C1 segment of cervical spinal cord (tissue), 14 donors: ENCODE data around the gene LIM2.
A peak's percentile ranks its signal among the peaks of the same experiment; 100 is the strongest.
"Not testable (repeated sequence)": the region's sequence is repeated elsewhere in the genome, so short reads cannot be mapped to it uniquely, and the experiment has no call there.

Experiments
- DNase-seq, 14 donors: peaks; one replicate each; lab custom pipeline; 2025; lab: John Stamatoyannopoulos, UW

Gene LIM2

GRCh38 chr19:51387924-51388389, at the start of gene LIM2:
TSS of gene LIM2 (minus strand) at chr19:51387974. CDS start at chr19:51387443, 531 bp downstream.
- DNase-seq: no peak

GRCh38 chr19:51434456-51434855, 46.7 kb upstream of the LIM2 start:
- no peak for DNase-seq

- no peak for DNase-seq
Measured at GRCh38 chr19:51433043-51433442, 45.3 kb upstream of the LIM2 start.

GRCh38 chr19:51431124-51431523, 43.4 kb upstream of the LIM2 start:
- DNase-seq: no peak

- DNase-seq: no peak
Measured at GRCh38 chr19:51430221-51430620, 42.4 kb upstream of the LIM2 start.

- no peak for DNase-seq
Measured at GRCh38 chr19:51427201-51427600, 39.4 kb upstream of the LIM2 start.

GRCh38 chr19:51422053-51422448, 34.3 kb upstream of the LIM2 start:
- DNase-seq: peak in 11 of 14 donors; percentile 13 to 82 (median 40)

GRCh38 chr19:51421229-51422052, 33.7 kb upstream of the LIM2 start:
- no peak for DNase-seq

GRCh38 chr19:51420511-51420910, 32.7 kb upstream of the LIM2 start:
- not testable (repeated sequence) for DNase-seq

- DNase-seq: no peak
Measured at GRCh38 chr19:51418707-51419106, 30.9 kb upstream of the LIM2 start.

- no peak for DNase-seq
Measured at GRCh38 chr19:51417810-51418157, 30.0 kb upstream of the LIM2 start.

- peak in 9 of 14 donors; percentile 4 to 53 (median 39) for DNase-seq
Measured at GRCh38 chr19:51417107-51417809, 29.5 kb upstream of the LIM2 start, which contains the start of gene SIGLEC10. TSS of gene SIGLEC10 (minus strand) at chr19:51417642. CDS start at chr19:51417581, 61 bp downstream.

- DNase-seq: not testable (repeated sequence)
Measured at GRCh38 chr19:51416422-51416821, 28.6 kb upstream of the LIM2 start.

- DNase-seq: no peak
Measured at GRCh38 chr19:51415187-51415586, 27.4 kb upstream of the LIM2 start.

- no peak for DNase-seq
Measured at GRCh38 chr19:51410950-51411748, 23.4 kb upstream of the LIM2 start.

GRCh38 chr19:51407511-51408131, 19.8 kb upstream of the LIM2 start:
- DNase-seq: peak in 1 of 14 donors; percentile 3

- DNase-seq: no peak
Measured at GRCh38 chr19:51402117-51402516, 14.3 kb upstream of the LIM2 start.

- not testable (repeated sequence) for DNase-seq
Measured at GRCh38 chr19:51399936-51400335, 12.2 kb upstream of the LIM2 start.

GRCh38 chr19:51399231-51399630, 11.5 kb upstream of the LIM2 start:
- DNase-seq: no peak

GRCh38 chr19:51398096-51398704, 10.4 kb upstream of the LIM2 start:
- DNase-seq: no peak

- not testable (repeated sequence) for DNase-seq
Measured at GRCh38 chr19:51397453-51397852, 9.7 kb upstream of the LIM2 start.
